WTC11 (cell line): ENCODE measurements around the gene TINAG. TPM values are rescaled to one million over a fixed set of nuclear protein-coding genes. Genes with fewer than 3 reads are reported as not detected.

Experiments used
- ATAC-seq: fragments of 200-7000 bp; cut with Tn5 transposase; 2 replicates; pipeline ENCODE4 v1.10.0; 2021; ENCODE audit warnings: mild to moderate bottlenecking, moderate library complexity
- CTCF ChIA-PET: fragments of 300-600 bp; sonication (Branson Sonifier 250); formaldehyde crosslinking; loops from one replicate; lab custom pipeline; 2021; ENCODE audit warnings: antibody characterized with exemption; lab: Charles Lee
- POLR2A ChIA-PET: fragments of 350-600 bp; sonication (Branson Sonifier 250); formaldehyde crosslinking; loops from one replicate; lab custom pipeline; 2021; ENCODE audit warnings: antibody characterized with exemption; lab: Charles Lee
- DNase-seq: peaks from one replicate; pipeline ENCODE4 v3.0.0; 2021; ENCODE audit warnings: low spot score
- H3K27ac Mint-ChIP-seq: 2 replicates; pipeline ENCODE4 v1.8.0; 2021; ENCODE audit warnings: mixed read lengths
- H3K27me3 Mint-ChIP-seq: 2 replicates; pipeline ENCODE4 v1.8.0; 2021; ENCODE audit warnings: low read depth, mild to moderate bottlenecking, moderate library complexity, mixed read lengths
- H3K36me3 Mint-ChIP-seq: 2 replicates; pipeline ENCODE4 v1.8.0; 2021; ENCODE audit warnings: mixed read lengths
- H3K4me1 Mint-ChIP-seq: 2 replicates; pipeline ENCODE4 v1.8.0; 2022; ENCODE audit warnings: mixed read lengths
- H3K4me3 Mint-ChIP-seq: 2 replicates; pipeline ENCODE4 v1.8.0; 2021; ENCODE audit warnings: mild to moderate bottlenecking, moderate library complexity, mixed read lengths
- H3K9me3 Mint-ChIP-seq: 2 replicates; pipeline ENCODE4 v1.8.0; 2021; ENCODE audit warnings: mixed read lengths
- CDX4 ChIP-seq: fragments of 250-450 bp; sonication (Bioruptor Pico); IDR thresholded peaks from 2 replicates; pipeline ENCODE4 v1.9.0; 2021; ENCODE audit warnings: moderate library complexity, mild to moderate bottlenecking, inconsistent platforms, borderline replicate concordance
- CTCF ChIP-seq: fragments of 200-600 bp; IDR thresholded peaks from 2 replicates; pipeline ENCODE4 v1.8.0; 2022; ENCODE audit warnings: antibody characterized with exemption
- ELF4 ChIP-seq: sonication (generic); formaldehyde crosslinking; IDR thresholded peaks from 2 replicates; pipeline ENCODE4 v1.8.1; 2022; ENCODE audit warnings: low read depth, mild to moderate bottlenecking, moderate library complexity, missing genetic modification reagents
- ERG ChIP-seq: fragments of 250-450 bp; sonication (Bioruptor Pico); IDR thresholded peaks from 2 replicates; pipeline ENCODE4 v1.8.0; 2021; ENCODE audit warnings: mild to moderate bottlenecking
- GABPB1 ChIP-seq: sonication (generic); formaldehyde crosslinking; IDR thresholded peaks from 2 replicates; pipeline ENCODE4 v1.8.1; 2023; ENCODE audit warnings: mild to moderate bottlenecking, missing genetic modification reagents
- JUN ChIP-seq: sonication (generic); formaldehyde crosslinking; IDR thresholded peaks from 2 replicates; pipeline ENCODE4 v1.8.0; 2023; ENCODE audit warnings: mild to moderate bottlenecking, missing genetic modification reagents
- MXD4 ChIP-seq: fragments of 250-450 bp; sonication (Bioruptor Pico); IDR thresholded peaks from 2 replicates; pipeline ENCODE4 v1.8.0; 2021; ENCODE audit warnings: mild to moderate bottlenecking, moderate library complexity, borderline replicate concordance
- MYBL2 ChIP-seq: sonication (generic); formaldehyde crosslinking; IDR thresholded peaks from 2 replicates; pipeline ENCODE4 v1.8.1; 2023; ENCODE audit warnings: mild to moderate bottlenecking, moderate library complexity, missing genetic modification reagents
- NFE2L1 ChIP-seq: sonication (generic); formaldehyde crosslinking; IDR thresholded peaks from 2 replicates; pipeline ENCODE4 v1.8.1; 2023; ENCODE audit warnings: missing genetic modification reagents
- NR3C1 ChIP-seq: sonication (generic); formaldehyde crosslinking; conservative IDR thresholded peaks from 2 replicates; pipeline ENCODE4 v1.8.1; 2023; ENCODE audit warnings: low read depth, mild to moderate bottlenecking, missing genetic modification reagents
- OVOL2 ChIP-seq: fragments of 250-450 bp; sonication (Bioruptor Pico); IDR thresholded peaks from 2 replicates; pipeline ENCODE4 v1.9.0; 2021; ENCODE audit warnings: mild to moderate bottlenecking, borderline replicate concordance
- SMAD3 ChIP-seq: sonication (generic); formaldehyde crosslinking; IDR thresholded peaks from 2 replicates; pipeline ENCODE4 v1.8.0; 2022; ENCODE audit warnings: missing genetic modification reagents, mild to moderate bottlenecking, borderline replicate concordance
- TCF7 ChIP-seq: sonication (generic); formaldehyde crosslinking; IDR thresholded peaks from 2 replicates; pipeline ENCODE4 v1.8.0; 2022; ENCODE audit warnings: mild to moderate bottlenecking, low read depth, missing genetic modification reagents, moderate library complexity
- TEAD4 ChIP-seq: sonication (generic); formaldehyde crosslinking; IDR thresholded peaks from 2 replicates; pipeline ENCODE4 v1.8.0; 2022; ENCODE audit warnings: mild to moderate bottlenecking, missing genetic modification reagents
- ZNF138 ChIP-seq: sonication (generic); formaldehyde crosslinking; conservative IDR thresholded peaks from 2 replicates; pipeline ENCODE4 v1.8.1; 2022; ENCODE audit warnings: mild to moderate bottlenecking, moderate library complexity, missing genetic modification reagents
- ZNF317 ChIP-seq: sonication (generic); formaldehyde crosslinking; IDR thresholded peaks from 2 replicates; pipeline ENCODE4 v1.8.1; 2023; ENCODE audit warnings: low read depth, mild to moderate bottlenecking, moderate library complexity, missing genetic modification reagents, borderline replicate concordance
- ZNF423 ChIP-seq: fragments of 250-450 bp; sonication (Bioruptor Pico); IDR thresholded peaks from 2 replicates; pipeline ENCODE4 v2.1.2; 2022; ENCODE audit warnings: mild to moderate bottlenecking, moderate library complexity
- total RNA-seq: library from RNA; stranded (reverse); gene quantifications from 3 replicates; pipeline ENCODE4 v1.2.3, GENCODE V29; 2021
- TF ChIP-seq, protein P1 (sequence below): fragments of 250-450 bp; sonication (Bioruptor Pico); IDR thresholded peaks from 2 replicates; pipeline ENCODE4 v1.9.0; 2021; ENCODE audit warnings: mild to moderate bottlenecking
- TF ChIP-seq, protein P2 (sequence below): sonication (generic); formaldehyde crosslinking; IDR thresholded peaks from 2 replicates; pipeline ENCODE4 v1.8.0; 2022; ENCODE audit warnings: mild to moderate bottlenecking, missing genetic modification reagents
- TF ChIP-seq, protein P3 (sequence below): sonication (generic); formaldehyde crosslinking; IDR thresholded peaks from 2 replicates; pipeline ENCODE4 v1.8.1; 2022; ENCODE audit warnings: mild to moderate bottlenecking, moderate library complexity, missing genetic modification reagents
- TF ChIP-seq, protein P4 (sequence below): fragments of 250-450 bp; sonication (Bioruptor Pico); conservative IDR thresholded peaks from 2 replicates; pipeline ENCODE4 v1.9.0; 2021; ENCODE audit warnings: mild to moderate bottlenecking
- TF ChIP-seq, protein P5 (sequence below): sonication (generic); formaldehyde crosslinking; IDR thresholded peaks from 2 replicates; pipeline ENCODE4 v1.8.0; 2023; ENCODE audit warnings: mild to moderate bottlenecking, missing genetic modification reagents

The TINAG gene
- total RNA-seq, 1 experiment from 2014 or later = not detected

- TF ChIP-seq, protein P1, sequence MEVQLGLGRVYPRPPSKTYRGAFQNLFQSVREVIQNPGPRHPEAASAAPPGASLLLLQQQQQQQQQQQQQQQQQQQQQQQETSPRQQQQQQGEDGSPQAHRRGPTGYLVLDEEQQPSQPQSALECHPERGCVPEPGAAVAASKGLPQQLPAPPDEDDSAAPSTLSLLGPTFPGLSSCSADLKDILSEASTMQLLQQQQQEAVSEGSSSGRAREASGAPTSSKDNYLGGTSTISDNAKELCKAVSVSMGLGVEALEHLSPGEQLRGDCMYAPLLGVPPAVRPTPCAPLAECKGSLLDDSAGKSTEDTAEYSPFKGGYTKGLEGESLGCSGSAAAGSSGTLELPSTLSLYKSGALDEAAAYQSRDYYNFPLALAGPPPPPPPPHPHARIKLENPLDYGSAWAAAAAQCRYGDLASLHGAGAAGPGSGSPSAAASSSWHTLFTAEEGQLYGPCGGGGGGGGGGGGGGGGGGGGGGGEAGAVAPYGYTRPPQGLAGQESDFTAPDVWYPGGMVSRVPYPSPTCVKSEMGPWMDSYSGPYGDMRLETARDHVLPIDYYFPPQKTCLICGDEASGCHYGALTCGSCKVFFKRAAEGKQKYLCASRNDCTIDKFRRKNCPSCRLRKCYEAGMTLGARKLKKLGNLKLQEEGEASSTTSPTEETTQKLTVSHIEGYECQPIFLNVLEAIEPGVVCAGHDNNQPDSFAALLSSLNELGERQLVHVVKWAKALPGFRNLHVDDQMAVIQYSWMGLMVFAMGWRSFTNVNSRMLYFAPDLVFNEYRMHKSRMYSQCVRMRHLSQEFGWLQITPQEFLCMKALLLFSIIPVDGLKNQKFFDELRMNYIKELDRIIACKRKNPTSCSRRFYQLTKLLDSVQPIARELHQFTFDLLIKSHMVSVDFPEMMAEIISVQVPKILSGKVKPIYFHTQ (CRISPR knock-in tag) = no peak
- TF ChIP-seq ZNF423 (CRISPR knock-in tag) = no peak
- no peak for TF ChIP-seq NFE2L1 (CRISPR knock-in tag)
- no peak for TF ChIP-seq NR3C1 (CRISPR knock-in tag)
- no peak for TF ChIP-seq OVOL2 (CRISPR knock-in tag)
Observed at GRCh38 chr6:54289426-54289825, 18.8 kb upstream of the TINAG start (continued).

GRCh38 chr6:54291146-54291545 is 17.1 kb upstream of the TINAG start:
- Mint-ChIP-seq H3K27ac (no peak overlapping the region), H3K4me1 (peaks cover 3% of the 10 kb centered on the region; the same call in 1 of the 2 replicates), H3K9me3 (peaks cover 1% of the 10 kb centered on the region; the same call in 1 of the 2 replicates), H3K4me3 (no peak overlapping the region), H3K36me3 (no peaks in the 10 kb centered on the region), H3K27me3 (no peaks in the 10 kb centered on the region)
- ChIA-PET POLR2A (no interaction called here), CTCF (no interaction called here)
- DNase-seq (no peak), ATAC-seq (no peak)
- TF ChIP-seq MXD4 (CRISPR knock-in tag) = no peak
- no peak for TF ChIP-seq MYBL2 (CRISPR knock-in tag)
- TF ChIP-seq, protein P2, sequence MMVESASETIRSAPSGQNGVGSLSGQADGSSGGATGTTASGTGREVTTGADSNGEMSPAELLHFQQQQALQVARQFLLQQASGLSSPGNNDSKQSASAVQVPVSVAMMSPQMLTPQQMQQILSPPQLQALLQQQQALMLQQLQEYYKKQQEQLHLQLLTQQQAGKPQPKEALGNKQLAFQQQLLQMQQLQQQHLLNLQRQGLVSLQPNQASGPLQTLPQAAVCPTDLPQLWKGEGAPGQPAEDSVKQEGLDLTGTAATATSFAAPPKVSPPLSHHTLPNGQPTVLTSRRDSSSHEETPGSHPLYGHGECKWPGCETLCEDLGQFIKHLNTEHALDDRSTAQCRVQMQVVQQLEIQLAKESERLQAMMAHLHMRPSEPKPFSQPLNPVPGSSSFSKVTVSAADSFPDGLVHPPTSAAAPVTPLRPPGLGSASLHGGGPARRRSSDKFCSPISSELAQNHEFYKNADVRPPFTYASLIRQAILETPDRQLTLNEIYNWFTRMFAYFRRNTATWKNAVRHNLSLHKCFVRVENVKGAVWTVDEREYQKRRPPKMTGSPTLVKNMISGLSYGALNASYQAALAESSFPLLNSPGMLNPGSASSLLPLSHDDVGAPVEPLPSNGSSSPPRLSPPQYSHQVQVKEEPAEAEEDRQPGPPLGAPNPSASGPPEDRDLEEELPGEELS (CRISPR knock-in tag) = no peak
- TF ChIP-seq JUN (CRISPR knock-in tag) = no peak
- TF ChIP-seq TCF7 (CRISPR knock-in tag) = no peak
- no peak for TF ChIP-seq CTCF
- TF ChIP-seq ERG (CRISPR knock-in tag) = no peak
- no peak for TF ChIP-seq NR3C1 (CRISPR knock-in tag)
- no peak for TF ChIP-seq TEAD4 (CRISPR knock-in tag)
- TF ChIP-seq ELF4 (CRISPR knock-in tag) = no peak
- TF ChIP-seq, protein P3, sequence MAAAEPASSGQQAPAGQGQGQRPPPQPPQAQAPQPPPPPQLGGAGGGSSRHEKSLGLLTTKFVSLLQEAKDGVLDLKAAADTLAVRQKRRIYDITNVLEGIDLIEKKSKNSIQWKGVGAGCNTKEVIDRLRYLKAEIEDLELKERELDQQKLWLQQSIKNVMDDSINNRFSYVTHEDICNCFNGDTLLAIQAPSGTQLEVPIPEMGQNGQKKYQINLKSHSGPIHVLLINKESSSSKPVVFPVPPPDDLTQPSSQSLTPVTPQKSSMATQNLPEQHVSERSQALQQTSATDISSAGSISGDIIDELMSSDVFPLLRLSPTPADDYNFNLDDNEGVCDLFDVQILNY (CRISPR knock-in tag) = no peak
- no peak for TF ChIP-seq GABPB1 (CRISPR knock-in tag)
- TF ChIP-seq ZNF138 (CRISPR knock-in tag) = no peak
- no peak for TF ChIP-seq SMAD3 (CRISPR knock-in tag)
- no peak for TF ChIP-seq ZNF317 (CRISPR knock-in tag)
- TF ChIP-seq, protein P4, sequence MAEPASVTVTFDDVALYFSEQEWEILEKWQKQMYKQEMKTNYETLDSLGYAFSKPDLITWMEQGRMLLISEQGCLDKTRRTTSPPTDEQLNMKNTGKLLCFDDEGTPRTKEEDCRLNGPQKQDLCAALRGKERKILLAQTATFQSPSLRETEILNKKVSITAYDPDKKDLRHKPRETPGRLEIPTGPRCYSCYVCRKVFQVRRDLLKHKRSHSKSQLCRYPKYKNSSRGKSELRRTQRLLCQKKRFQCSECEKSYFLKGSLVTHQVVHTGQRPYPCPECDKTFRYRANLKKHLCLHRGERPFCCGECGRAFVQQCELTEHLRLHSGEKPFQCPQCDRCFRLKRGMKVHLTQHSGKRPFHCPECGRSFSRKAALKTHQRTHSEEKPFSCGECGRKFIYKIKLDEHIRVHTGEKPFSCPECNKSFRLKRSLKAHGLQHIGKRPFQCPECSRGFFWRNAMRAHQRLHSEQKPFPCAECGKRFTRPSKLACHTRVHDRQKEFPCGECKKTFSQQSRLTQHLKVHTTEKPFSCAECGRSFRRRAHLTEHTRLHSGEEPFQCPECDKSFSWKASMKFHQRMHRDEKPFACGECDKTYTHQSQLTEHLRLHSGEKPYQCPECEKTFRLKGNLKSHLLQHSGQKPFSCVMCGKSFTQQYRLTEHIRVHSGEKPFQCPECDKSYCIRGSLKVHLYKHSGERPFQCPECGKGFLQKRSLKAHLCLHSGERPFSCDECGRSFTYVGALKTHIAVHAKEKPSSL (CRISPR knock-in tag) = no peak
- no peak for TF ChIP-seq CDX4 (CRISPR knock-in tag)
- TF ChIP-seq, protein P5, sequence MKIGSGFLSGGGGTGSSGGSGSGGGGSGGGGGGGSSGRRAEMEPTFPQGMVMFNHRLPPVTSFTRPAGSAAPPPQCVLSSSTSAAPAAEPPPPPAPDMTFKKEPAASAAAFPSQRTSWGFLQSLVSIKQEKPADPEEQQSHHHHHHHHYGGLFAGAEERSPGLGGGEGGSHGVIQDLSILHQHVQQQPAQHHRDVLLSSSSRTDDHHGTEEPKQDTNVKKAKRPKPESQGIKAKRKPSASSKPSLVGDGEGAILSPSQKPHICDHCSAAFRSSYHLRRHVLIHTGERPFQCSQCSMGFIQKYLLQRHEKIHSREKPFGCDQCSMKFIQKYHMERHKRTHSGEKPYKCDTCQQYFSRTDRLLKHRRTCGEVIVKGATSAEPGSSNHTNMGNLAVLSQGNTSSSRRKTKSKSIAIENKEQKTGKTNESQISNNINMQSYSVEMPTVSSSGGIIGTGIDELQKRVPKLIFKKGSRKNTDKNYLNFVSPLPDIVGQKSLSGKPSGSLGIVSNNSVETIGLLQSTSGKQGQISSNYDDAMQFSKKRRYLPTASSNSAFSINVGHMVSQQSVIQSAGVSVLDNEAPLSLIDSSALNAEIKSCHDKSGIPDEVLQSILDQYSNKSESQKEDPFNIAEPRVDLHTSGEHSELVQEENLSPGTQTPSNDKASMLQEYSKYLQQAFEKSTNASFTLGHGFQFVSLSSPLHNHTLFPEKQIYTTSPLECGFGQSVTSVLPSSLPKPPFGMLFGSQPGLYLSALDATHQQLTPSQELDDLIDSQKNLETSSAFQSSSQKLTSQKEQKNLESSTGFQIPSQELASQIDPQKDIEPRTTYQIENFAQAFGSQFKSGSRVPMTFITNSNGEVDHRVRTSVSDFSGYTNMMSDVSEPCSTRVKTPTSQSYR (CRISPR knock-in tag) = no peak
